ENCODE measurements around the gene HOXA7. TPM values are rescaled to one million over a fixed set of nuclear protein-coding genes. Genes with fewer than 3 reads are reported as not detected.

The HOXA7 gene
- total RNA-seq, 1 experiment from 2014 or later = 2.6 TPM

- no peak overlapping the region for H3K9ac ChIP-seq (ENCODE audit: low read length)
- POLR2A ChIA-PET (ENCODE audit: unreplicated experiment) = no interaction called here
- H3K4me2 ChIP-seq (ENCODE audit: low read length) = no peak overlapping the region
- no peaks in the 10 kb centered on the region for H4K20me1 ChIP-seq (ENCODE audit: low read length)
- peaks cover 32% of the 10 kb centered on the region for H3K79me2 ChIP-seq (ENCODE audit: low read length)
- H3K36me3 ChIP-seq (ENCODE audit: low read depth, low read length) = no peaks in the 10 kb centered on the region
- no peaks in the 10 kb centered on the region for H3K27me3 ChIP-seq (ENCODE audit: low read length)
- BruUV-seq (replicated peaks) = no TSS peak
- TF ChIP-seq EZH2 (IDR thresholded peaks at IDR 0.05; ENCODE audit: low read length, unreplicated experiment) = no peak
- TF ChIP-seq CTCF (conservative IDR thresholded peaks at IDR 0.05; ENCODE audit: low read depth, low read length) = no peak
- no peak for TF ChIP-seq EZH2phosphoT487 (IDR thresholded peaks at IDR 0.05; ENCODE audit: borderline replicate concordance, low read length)
- CTCF ChIA-PET = no interaction called here
- no peak for ATAC-seq
- H3K9me2 ChIP-seq (replicated peaks; ENCODE audit: low read length) = no peaks in the 10 kb centered on the region
- H3K4me3 ChIP-seq (ENCODE audit: low read length) = no peak overlapping the region
- peaks cover 36% of the 10 kb centered on the region for H3K4me1 ChIP-seq (ENCODE audit: insufficient read depth, low read length)
- DNase-seq = no peak
- no peaks in the 10 kb centered on the region for H3F3A ChIP-seq (ENCODE audit: low read length, unreplicated experiment)
- intact Hi-C loops (cut with micrococcal nuclease) = no loop called here
- no peaks in the 10 kb centered on the region for H3K9me3 ChIP-seq (ENCODE audit: low read length)
- H2AFZ ChIP-seq (ENCODE audit: low read length) = no peak overlapping the region
- H3K27ac ChIP-seq (ENCODE audit: low read length) = no peak overlapping the region
These were observed 48.8 kb downstream of the HOXA7 start for GRCh38 chr7:27107391-27108381.

GRCh38 chr7:27106901-27107240 is 49.6 kb downstream of the HOXA7 start:
- no peaks in the 10 kb centered on the region for H3K9me2 ChIP-seq (replicated peaks; ENCODE audit: low read length)
- ATAC-seq = no peak
- H2AFZ ChIP-seq (ENCODE audit: low read length) = no peak overlapping the region
- BruUV-seq (replicated peaks) = no TSS peak
- CTCF ChIA-PET = no interaction called here
- H3K36me3 ChIP-seq (ENCODE audit: low read depth, low read length) = no peaks in the 10 kb centered on the region
- H3K79me2 ChIP-seq (ENCODE audit: low read length) = peaks cover 24% of the 10 kb centered on the region
- H3K9me3 ChIP-seq (ENCODE audit: low read length) = no peaks in the 10 kb centered on the region
- no peaks in the 10 kb centered on the region for H4K20me1 ChIP-seq (ENCODE audit: low read length)
- no peaks in the 10 kb centered on the region for H3F3A ChIP-seq (ENCODE audit: low read length, unreplicated experiment)
- H3K4me2 ChIP-seq (ENCODE audit: low read length) = no peak overlapping the region
- no peak for DNase-seq
- POLR2A ChIA-PET (ENCODE audit: unreplicated experiment) = no interaction called here
- TF ChIP-seq EZH2 (IDR thresholded peaks at IDR 0.05; ENCODE audit: low read length, unreplicated experiment) (no peak), CTCF (conservative IDR thresholded peaks at IDR 0.05; ENCODE audit: low read depth, low read length) (no peak), EZH2phosphoT487 (IDR thresholded peaks at IDR 0.05; ENCODE audit: borderline replicate concordance, low read length) (no peak)
- no peak overlapping the region for H3K4me3 ChIP-seq (ENCODE audit: low read length)
- intact Hi-C loops (cut with micrococcal nuclease) = no loop called here
- H3K4me1 ChIP-seq (ENCODE audit: insufficient read depth, low read length) = peaks cover 28% of the 10 kb centered on the region
- no peak overlapping the region for H3K9ac ChIP-seq (ENCODE audit: low read length)
- no peak overlapping the region for H3K27ac ChIP-seq (ENCODE audit: low read length)
- no peaks in the 10 kb centered on the region for H3K27me3 ChIP-seq (ENCODE audit: low read length)

Measured in PC-3 (cell line).